ENCODE data around the gene LAMB1. TPM values are rescaled to one million over a fixed set of nuclear protein-coding genes. Genes with fewer than 3 reads are reported as not detected.

LAMB1 gene
- total RNA-seq, 4 donors from 2014 or later: 76.7 to 216 (median 84.6) TPM

GRCh38 chr7:107964510-107964909 lies 38.5 kb downstream of the LAMB1 start:
- Histone ChIP-seq H3K36me3 (peaks cover 36% of the 10 kb centered on the region), H3K4me3 (no peak overlapping the region), H3K4me1 (peaks cover 4% of the 10 kb centered on the region), H3K27ac (no peak overlapping the region), H3K9me3 (no peaks in the 10 kb centered on the region), H3K27me3 (no peaks in the 10 kb centered on the region)
- TF ChIP-seq POLR2AphosphoS5 (IDR thresholded peaks at IDR 0.05) (no peak), EP300 (IDR thresholded peaks at IDR 0.05) (no peak), POLR2A (IDR thresholded peaks at IDR 0.05) (no peak)
- TF ChIP-seq, protein P1, sequence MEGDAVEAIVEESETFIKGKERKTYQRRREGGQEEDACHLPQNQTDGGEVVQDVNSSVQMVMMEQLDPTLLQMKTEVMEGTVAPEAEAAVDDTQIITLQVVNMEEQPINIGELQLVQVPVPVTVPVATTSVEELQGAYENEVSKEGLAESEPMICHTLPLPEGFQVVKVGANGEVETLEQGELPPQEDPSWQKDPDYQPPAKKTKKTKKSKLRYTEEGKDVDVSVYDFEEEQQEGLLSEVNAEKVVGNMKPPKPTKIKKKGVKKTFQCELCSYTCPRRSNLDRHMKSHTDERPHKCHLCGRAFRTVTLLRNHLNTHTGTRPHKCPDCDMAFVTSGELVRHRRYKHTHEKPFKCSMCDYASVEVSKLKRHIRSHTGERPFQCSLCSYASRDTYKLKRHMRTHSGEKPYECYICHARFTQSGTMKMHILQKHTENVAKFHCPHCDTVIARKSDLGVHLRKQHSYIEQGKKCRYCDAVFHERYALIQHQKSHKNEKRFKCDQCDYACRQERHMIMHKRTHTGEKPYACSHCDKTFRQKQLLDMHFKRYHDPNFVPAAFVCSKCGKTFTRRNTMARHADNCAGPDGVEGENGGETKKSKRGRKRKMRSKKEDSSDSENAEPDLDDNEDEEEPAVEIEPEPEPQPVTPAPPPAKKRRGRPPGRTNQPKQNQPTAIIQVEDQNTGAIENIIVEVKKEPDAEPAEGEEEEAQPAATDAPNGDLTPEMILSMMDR (IDR thresholded peaks at IDR 0.05): no peak
- WGBS: 97% methylated on average over 11 of the region's 11 CpGs
- DNase-seq (ENCODE audit: low spot score in 2 of 2): no peak

GRCh38 chr7:107962817-107963216 lies 40.1 kb downstream of the LAMB1 start:
- Histone ChIP-seq H3K9me3 (no peaks in the 10 kb centered on the region), H3K4me1 (peaks cover 21% of the 10 kb centered on the region), H3K4me3 (no peak overlapping the region), H3K27ac (no peak overlapping the region), H3K36me3 (peaks cover 40% of the 10 kb centered on the region), H3K27me3 (no peaks in the 10 kb centered on the region)
- WGBS: 87% methylated on average over 9 of the region's 9 CpGs
- TF ChIP-seq POLR2A (IDR thresholded peaks at IDR 0.05): no peak
- no peak for TF ChIP-seq POLR2AphosphoS5 (IDR thresholded peaks at IDR 0.05)
- TF ChIP-seq EP300 (IDR thresholded peaks at IDR 0.05): no peak
- TF ChIP-seq, protein P1 (IDR thresholded peaks at IDR 0.05): no peak
- DNase-seq (ENCODE audit: low spot score in 2 of 2): no peak

DNA sequence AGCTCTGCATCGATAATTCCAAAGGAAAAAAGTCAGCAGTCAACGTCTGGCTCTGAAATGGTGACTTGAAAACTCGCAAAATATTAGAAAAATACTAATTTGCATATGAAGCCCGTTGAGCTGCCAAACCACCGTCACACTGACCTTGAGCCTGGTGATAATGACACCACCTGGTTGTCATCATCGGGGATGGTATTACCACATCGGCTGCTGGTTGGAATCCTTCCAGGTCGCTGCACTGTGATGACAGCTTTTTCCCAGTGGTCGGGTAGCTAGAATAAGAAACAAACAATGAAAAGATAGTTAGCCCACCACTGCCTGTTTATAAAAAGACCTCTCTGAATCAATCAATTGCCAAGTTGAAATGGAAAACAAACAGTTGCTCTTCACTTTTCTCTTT lies 41.6 kb downstream of the LAMB1 start:
- Histone ChIP-seq H3K27ac (no peak overlapping the region), H3K36me3 (peaks cover 40% of the 10 kb centered on the region), H3K27me3 (no peaks in the 10 kb centered on the region), H3K4me1 (peaks cover 30% of the 10 kb centered on the region), H3K4me3 (no peak overlapping the region), H3K9me3 (no peaks in the 10 kb centered on the region)
- no peak for TF ChIP-seq POLR2A (IDR thresholded peaks at IDR 0.05)
- TF ChIP-seq POLR2AphosphoS5 (IDR thresholded peaks at IDR 0.05): no peak
- no peak for TF ChIP-seq EP300 (IDR thresholded peaks at IDR 0.05)
- TF ChIP-seq, protein P1 (IDR thresholded peaks at IDR 0.05): no peak
- WGBS: 69% methylated on average over 9 of the region's 9 CpGs
- no peak for DNase-seq (ENCODE audit: low spot score in 2 of 2)

- no peaks in the 10 kb centered on the region for H3K27me3 ChIP-seq
- peaks cover 30% of the 10 kb centered on the region for H3K4me1 ChIP-seq
- TF ChIP-seq, protein P1 (IDR thresholded peaks at IDR 0.05): no peak
- TF ChIP-seq POLR2AphosphoS5 (IDR thresholded peaks at IDR 0.05): no peak
- TF ChIP-seq EP300 (IDR thresholded peaks at IDR 0.05): no peak
- TF ChIP-seq POLR2A (IDR thresholded peaks at IDR 0.05): no peak
- peaks cover 36% of the 10 kb centered on the region for H3K36me3 ChIP-seq
- H3K4me3 ChIP-seq: no peak overlapping the region
- no peak for DNase-seq (ENCODE audit: low spot score in 2 of 2)
- 95% methylated on average over 5 of the region's 5 CpGs for WGBS
- no peak overlapping the region for H3K27ac ChIP-seq
- no peaks in the 10 kb centered on the region for H3K9me3 ChIP-seq
Measured at GRCh38 chr7:107960272-107960671, 42.7 kb downstream of the LAMB1 start.

GRCh38 chr7:107959527-107959898 lies 43.4 kb downstream of the LAMB1 start:
- 72% methylated on average over 9 of the region's 10 CpGs for WGBS

More at GRCh38 chr7:107959527-107959898, 43.4 kb downstream of the LAMB1 start:
- Histone ChIP-seq H3K27me3 (no peaks in the 10 kb centered on the region), H3K36me3 (peaks cover 29% of the 10 kb centered on the region), H3K9me3 (no peaks in the 10 kb centered on the region), H3K4me3 (no peak overlapping the region), H3K4me1 (peaks cover 30% of the 10 kb centered on the region), H3K27ac (peak overlapping the region; percentile 66)
- TF ChIP-seq POLR2A (IDR thresholded peaks at IDR 0.05): no peak
- TF ChIP-seq EP300 (IDR thresholded peaks at IDR 0.05): no peak
- TF ChIP-seq, protein P1 (IDR thresholded peaks at IDR 0.05): no peak
- TF ChIP-seq POLR2AphosphoS5 (IDR thresholded peaks at IDR 0.05): no peak
- no peak for DNase-seq (ENCODE audit: low spot score in 2 of 2)

Data from suprapubic skin (tissue), 4 donors.